Pancreas (tissue), 10 donors: ENCODE data around the gene ST6GALNAC6. TPM values are rescaled to one million over a fixed set of nuclear protein-coding genes. Genes with fewer than 3 reads are reported as not detected.

Experiments used
- ATAC-seq, 4 donors: fragments of 200-7000 bp; cut with Tn5 transposase; one replicate each; pipeline versions ENCODE4 v1.8.0 to v1.9.1; 2020; ENCODE audit warnings: mild to moderate bottlenecking in 4 of 4, moderate library complexity in 4 of 4
- DNase-seq, 6 donors: peaks; one replicate each; pipeline ENCODE4 v3.0.0-alpha.2; 2020
- FAIRE-seq: peaks from 2 replicates; lab custom pipeline; 2012; peaks lifted over from hg19 to GRCh38; lab: Jason Lieb, UNC
- H3K27ac ChIP-seq, 4 donors: fragments of 200-600 bp; sonication (generic); 1 replicate in 3 of 4; 2 replicates in 1 of 4; pipeline versions ENCODE4 v1.5.0 to v1.8.0; 2020
- H3K27me3 ChIP-seq, 4 donors: fragments of 200-600 bp; one replicate each; pipeline ENCODE4 v1.8.0; 2021
- H3K36me3 ChIP-seq, 3 donors: fragments of 200-600 bp; sonication (generic) in 1 of 3; one replicate each; pipeline versions ENCODE4 v1.5.0 to v1.8.0; 2020 to 2021
- H3K4me1 ChIP-seq, 3 donors: fragments of 200-600 bp; one replicate each; pipeline ENCODE4 v1.8.0; 2021
- H3K4me3 ChIP-seq, 4 donors: fragments of 200-600 bp; sonication (generic) in 2 of 4; one replicate each; pipeline versions ENCODE4 v1.5.0 to v1.8.0; 2020 to 2021
- H3K9me3 ChIP-seq, 4 donors: fragments of 200-600 bp; one replicate each; pipeline ENCODE4 v1.8.0; 2021
- CTCF ChIP-seq, 4 donors: fragments of 200-600 bp; sonication (generic) in 3 of 4; IDR thresholded peaks; one replicate each; pipeline versions ENCODE4 v1.5.0 to v1.8.0; 2021; ENCODE audit warnings: antibody characterized with exemption in 4 of 4
- WGBS, 2 donors: extraction: QIAGEN DNeasy Blood & Tissue Kit; methylation state at CpG; one replicate each; pipeline ENCODE4 v1.1.7; 2013; 5-methylcytosine and 5-hydroxymethylcytosine counted together
- intact Hi-C, 3 donors: fragments of 100-400 bp; cut with DNase I; formaldehyde crosslinking; loops; one replicate each; pipeline versions ENCODE4 v1.11.1 to v1.14.2; 2022
- polyA plus RNA-seq, 2 donors: library from polyadenylated mRNA; stranded (reverse); fragments of 200-250 nt; gene quantifications; one replicate each; pipeline ENCODE4 v1.2.3, GENCODE V29; 2013
- total RNA-seq, 6 donors: library from RNA; stranded (reverse); fragmentation: NEBNext Ultra II Directional in 4 of 6; extraction: Animal tissue kit (Norgen Biotek cat#: 25700) in 4 of 6; gene quantifications; one replicate each; pipeline versions ENCODE4 v1.2.1 to v1.2.4, GENCODE V29; 2021 to 2023
- donor health status: healthy with polysubstance abuse.
- donor health status: DM: no; HTN: no; CAD: no; lungs with moderate emphysema.
- donor health status: DM: no; HTN: no; CAD: no.
- donor health status: control.
- donor health status: control.
- donor health status: Bipolar disorder and iron deficiency.
- donor health status: DM: yes; HTN: yes; CAD: no.
- donor health status: DM: no; HTN: no; CAD: no.
- donor health status: DM: no; HTN: no; CAD: no.
- donor health status: DM: yes; HTN: yes; CAD: no.

The ST6GALNAC6 gene
- total and polyA plus RNA-seq, 8 donors, result 20.7 to 35.7 (median 27.0) TPM

- Histone ChIP-seq H3K27ac (peak overlapping the region in 2 of 4 donors; percentile 10 to 58), H3K36me3 (no peaks in the 10 kb centered on the region), H3K4me1 (peaks cover 5 to 40% (median 9%) of the 10 kb centered on the region in 3 donors), H3K4me3 (no peak overlapping the region), H3K9me3 (no peaks in the 10 kb centered on the region), H3K27me3 (no peaks in the 10 kb centered on the region)
- peak; percentile 5 to 56 (median 32) for ATAC-seq
- TF ChIP-seq CTCF (IDR thresholded peaks at IDR 0.05), result no peak
- DNase-seq, result peak; percentile 70 to 90 (median 75)
- intact Hi-C loops, result no loop called here
- FAIRE-seq, result no peak
- WGBS, 2 donors, result 42 to 47% methylated on average over 8 of the region's 8 CpGs
These were observed 19.9 kb upstream of the ST6GALNAC6 start for GRCh38 chr9:127919253-127919815.

GRCh38 chr9:127918183-127919107, 19.0 kb upstream of the ST6GALNAC6 start:
- Histone ChIP-seq H3K9me3 (no peaks in the 10 kb centered on the region), H3K4me1 (peaks cover 5 to 40% (median 9%) of the 10 kb centered on the region in 3 donors), H3K36me3 (no peaks in the 10 kb centered on the region), H3K4me3 (no peak overlapping the region), H3K27me3 (no peaks in the 10 kb centered on the region), H3K27ac (peak overlapping the region in 2 of 4 donors; percentile 10 to 58)
- no peak for TF ChIP-seq CTCF (IDR thresholded peaks at IDR 0.05)
- DNase-seq (peak in 2 of 6 donors; percentile 63 to 76), ATAC-seq (no peak), FAIRE-seq (no peak)
- WGBS, 2 donors, result 88 to 89% methylated on average over 8 of the region's 8 CpGs
- intact Hi-C loops, result no loop called here

- FAIRE-seq (no peak), DNase-seq (peak in 1 of 6 donors; percentile 36), ATAC-seq (no peak)
- H3K4me3 ChIP-seq, result no peak overlapping the region
- 52 to 65% methylated on average over 6 of the region's 6 CpGs for WGBS, 2 donors
- TF ChIP-seq CTCF (IDR thresholded peaks at IDR 0.05), result no peak
- H3K4me1 ChIP-seq, result peaks cover 9 to 40% (median 10%) of the 10 kb centered on the region in 3 donors
- H3K27ac ChIP-seq, result no peak overlapping the region
- intact Hi-C loops, result no loop called here
- H3K27me3 ChIP-seq, result no peaks in the 10 kb centered on the region
- H3K36me3 ChIP-seq, result no peaks in the 10 kb centered on the region
- H3K9me3 ChIP-seq, result no peaks in the 10 kb centered on the region
These were observed 18.2 kb upstream of the ST6GALNAC6 start for GRCh38 chr9:127917603-127918002.

GRCh38 chr9:127916720-127917581, 17.5 kb upstream of the ST6GALNAC6 start, which contains the start of gene ST6GALNAC4:
Gene ST6GALNAC4, minus strand, starts transcription at chr9:127917041. Its CDS starts 622 bp downstream, at chr9:127916419.
- peak; percentile 91 to 99 (median 97) for DNase-seq
- intact Hi-C loops, result no loop called here
- peaks cover 9 to 40% (median 14%) of the 10 kb centered on the region in 3 donors for H3K4me1 ChIP-seq
- peaks cover 0 to 5% (median 5%) of the 10 kb centered on the region in 3 donors for H3K36me3 ChIP-seq
- ATAC-seq, result peak; percentile 86 to 91 (median 88)
- no peak for TF ChIP-seq CTCF (IDR thresholded peaks at IDR 0.05)
- WGBS, 2 donors, result 2% methylated on average over 53 to 71 of the region's 71 CpGs
- H3K27ac ChIP-seq, result peak within 1 kb of the TSS; percentile 58 to 78 (median 70)
- peak within 1 kb of the TSS; percentile 48 to 66 (median 58) for H3K4me3 ChIP-seq
- H3K27me3 ChIP-seq, result no peaks in the 10 kb centered on the region
- FAIRE-seq, result no peak
- H3K9me3 ChIP-seq, result no peaks in the 10 kb centered on the region
